GM18511 (cell line): ENCODE measurements around the gene DAND5.

Experiments
- ATAC-seq: cut with Tn5 transposase; IDR thresholded peaks from one replicate; pipeline ENCODE4 v1.9.1; 2021; ENCODE audit warnings: mild to moderate bottlenecking, moderate library complexity; ENCODE audit not compliant: unreplicated experiment

The DAND5 gene

GRCh38 chr19:12991296-12991695 is 21.9 kb downstream of the DAND5 start:
- no peak for ATAC-seq

GRCh38 chr19:12992729-12993128 is 23.4 kb downstream of the DAND5 start:
- no peak for ATAC-seq

- no peak for ATAC-seq
These were observed 24.2 kb downstream of the DAND5 start for GRCh38 chr19:12993562-12993961.

GRCh38 chr19:12994701-12995595 is 25.6 kb downstream of the DAND5 start, which contains the start of gene NFIX:
Gene NFIX, plus strand, starts transcription at chr19:12995475. Its CDS starts 363 bp downstream, at chr19:12995838.
- no peak for ATAC-seq

GRCh38 chr19:12995596-12996405 is 26.4 kb downstream of the DAND5 start:
- ATAC-seq = no peak

- no peak for ATAC-seq
These were observed 27.2 kb downstream of the DAND5 start for GRCh38 chr19:12996406-12997094.

- no peak for ATAC-seq
These were observed 28.0 kb downstream of the DAND5 start for GRCh38 chr19:12997179-12997966.

- ATAC-seq = no peak
These were observed 28.9 kb downstream of the DAND5 start for GRCh38 chr19:12997967-12998940.

- ATAC-seq = no peak
These were observed 31.8 kb downstream of the DAND5 start for GRCh38 chr19:13001166-13001501.

- ATAC-seq = no peak
These were observed 32.3 kb downstream of the DAND5 start for GRCh38 chr19:13001502-13002165.

- ATAC-seq = no peak
These were observed 33.0 kb downstream of the DAND5 start for GRCh38 chr19:13002166-13002898.

GRCh38 chr19:13003081-13003480 is 33.7 kb downstream of the DAND5 start:
- no peak for ATAC-seq

- no peak for ATAC-seq
These were observed 34.9 kb downstream of the DAND5 start for GRCh38 chr19:13004273-13004672.

GRCh38 chr19:13005253-13005652 is 35.9 kb downstream of the DAND5 start:
- no peak for ATAC-seq

- no peak for ATAC-seq
These were observed 36.5 kb downstream of the DAND5 start for GRCh38 chr19:13005861-13006370.

GRCh38 chr19:13006431-13007281 is 37.3 kb downstream of the DAND5 start:
- ATAC-seq = no peak
